Measurements from ENCODE around the gene PNMA6A.
"Not testable (repeated sequence)": the region's sequence is repeated elsewhere in the genome, so short reads cannot be mapped to it uniquely, and the experiment has no call there.

PNMA6A gene

GRCh38 chrX:153071909-153072583 lies at the start of gene PNMA6A:
PNMA6A (plus strand) TSS chrX:153072454; CDS start chrX:153073063, 609 bp downstream.
- DNase-seq (ENCODE audit: low read depth, low spot score): not testable (repeated sequence)

GRCh38 chrX:153026501-153026900 lies 45.8 kb upstream of the PNMA6A start:
- not testable (repeated sequence) for H3K36me3 ChIP-seq (ENCODE audit: insufficient read depth, insufficient read length, low read length); H3K27me3 ChIP-seq (ENCODE audit: insufficient read depth, insufficient read length); H3K9ac ChIP-seq (ENCODE audit: insufficient read length, low read depth); H3K4me1 ChIP-seq (ENCODE audit: insufficient read depth, insufficient read length); H3K4me3 ChIP-seq (ENCODE audit: insufficient read length, low read depth); DNase-seq (ENCODE audit: low read depth, low spot score); H3K9me3 ChIP-seq (ENCODE audit: insufficient read depth, low read length)

More at GRCh38 chrX:153071909-153072583, at the start of gene PNMA6A:
- not testable (repeated sequence) for H3K9ac ChIP-seq (ENCODE audit: insufficient read length, low read depth); H3K4me1 ChIP-seq (ENCODE audit: insufficient read depth, insufficient read length); H3K4me3 ChIP-seq (ENCODE audit: insufficient read length, low read depth); H3K36me3 ChIP-seq (ENCODE audit: insufficient read depth, insufficient read length, low read length); H3K9me3 ChIP-seq (ENCODE audit: insufficient read depth, low read length); H3K27me3 ChIP-seq (ENCODE audit: insufficient read depth, insufficient read length)

GRCh38 chrX:153028487-153028886 lies 43.8 kb upstream of the PNMA6A start:
- H3K4me3 ChIP-seq (ENCODE audit: insufficient read length, low read depth): not testable (repeated sequence)

GRCh38 chrX:153029162-153029561 lies 43.1 kb upstream of the PNMA6A start:
- no peak overlapping the region for H3K4me3 ChIP-seq (ENCODE audit: insufficient read length, low read depth)
- no peaks in the 10 kb centered on the region for H3K4me1 ChIP-seq (ENCODE audit: insufficient read depth, insufficient read length)
- no peak for DNase-seq (ENCODE audit: low read depth, low spot score)
- no peaks in the 10 kb centered on the region for H3K36me3 ChIP-seq (ENCODE audit: insufficient read depth, insufficient read length, low read length)
- no peak overlapping the region for H3K9ac ChIP-seq (ENCODE audit: insufficient read length, low read depth)
- no peaks in the 10 kb centered on the region for H3K9me3 ChIP-seq (ENCODE audit: insufficient read depth, low read length)
- H3K27me3 ChIP-seq (ENCODE audit: insufficient read depth, insufficient read length): no peaks in the 10 kb centered on the region
- TF ChIP-seq SUZ12 (IDR thresholded peaks at IDR 0.05; ENCODE audit: extremely low read depth, insufficient read depth, insufficient read length) (no peak), YY1 (IDR thresholded peaks at IDR 0.05; ENCODE audit: insufficient read depth, insufficient read length) (no peak), ZNF274 (IDR thresholded peaks at IDR 0.05; ENCODE audit: low read depth, low read length) (no peak)

More at GRCh38 chrX:153028487-153028886, 43.8 kb upstream of the PNMA6A start:
- not testable (repeated sequence) for DNase-seq (ENCODE audit: low read depth, low spot score); H3K36me3 ChIP-seq (ENCODE audit: insufficient read depth, insufficient read length, low read length); H3K4me1 ChIP-seq (ENCODE audit: insufficient read depth, insufficient read length); H3K9ac ChIP-seq (ENCODE audit: insufficient read length, low read depth); H3K9me3 ChIP-seq (ENCODE audit: insufficient read depth, low read length); H3K27me3 ChIP-seq (ENCODE audit: insufficient read depth, insufficient read length)

- H3K4me3 ChIP-seq (ENCODE audit: insufficient read length, low read depth): no peak overlapping the region
- H3K27me3 ChIP-seq (ENCODE audit: insufficient read depth, insufficient read length): no peaks in the 10 kb centered on the region
- TF ChIP-seq YY1 (IDR thresholded peaks at IDR 0.05; ENCODE audit: insufficient read depth, insufficient read length) (no peak), ZNF274 (IDR thresholded peaks at IDR 0.05; ENCODE audit: low read depth, low read length) (no peak), SUZ12 (IDR thresholded peaks at IDR 0.05; ENCODE audit: extremely low read depth, insufficient read depth, insufficient read length) (no peak)
- no peak overlapping the region for H3K9ac ChIP-seq (ENCODE audit: insufficient read length, low read depth)
- no peaks in the 10 kb centered on the region for H3K36me3 ChIP-seq (ENCODE audit: insufficient read depth, insufficient read length, low read length)
- no peak for DNase-seq (ENCODE audit: low read depth, low spot score)
- no peaks in the 10 kb centered on the region for H3K4me1 ChIP-seq (ENCODE audit: insufficient read depth, insufficient read length)
- no peaks in the 10 kb centered on the region for H3K9me3 ChIP-seq (ENCODE audit: insufficient read depth, low read length)
Observed at GRCh38 chrX:153029875-153030274, 42.4 kb upstream of the PNMA6A start.

GRCh38 chrX:153030801-153031200 lies 41.5 kb upstream of the PNMA6A start:
- no peak for DNase-seq (ENCODE audit: low read depth, low spot score)
- H3K36me3 ChIP-seq (ENCODE audit: insufficient read depth, insufficient read length, low read length): no peaks in the 10 kb centered on the region

GRCh38 chrX:153032397-153033118 lies 39.7 kb upstream of the PNMA6A start:
- no peak overlapping the region for H3K9ac ChIP-seq (ENCODE audit: insufficient read length, low read depth)
- TF ChIP-seq YY1 (IDR thresholded peaks at IDR 0.05; ENCODE audit: insufficient read depth, insufficient read length): no peak
- TF ChIP-seq ZNF274 (IDR thresholded peaks at IDR 0.05; ENCODE audit: low read depth, low read length): no peak
- TF ChIP-seq SUZ12 (IDR thresholded peaks at IDR 0.05; ENCODE audit: extremely low read depth, insufficient read depth, insufficient read length): no peak
- no peak overlapping the region for H3K4me3 ChIP-seq (ENCODE audit: insufficient read length, low read depth)

More at GRCh38 chrX:153030801-153031200, 41.5 kb upstream of the PNMA6A start:
- TF ChIP-seq ZNF274 (IDR thresholded peaks at IDR 0.05; ENCODE audit: low read depth, low read length) (no peak), YY1 (IDR thresholded peaks at IDR 0.05; ENCODE audit: insufficient read depth, insufficient read length) (no peak), SUZ12 (IDR thresholded peaks at IDR 0.05; ENCODE audit: extremely low read depth, insufficient read depth, insufficient read length) (no peak)
- H3K4me1 ChIP-seq (ENCODE audit: insufficient read depth, insufficient read length): no peaks in the 10 kb centered on the region
- H3K27me3 ChIP-seq (ENCODE audit: insufficient read depth, insufficient read length): no peaks in the 10 kb centered on the region
- H3K9ac ChIP-seq (ENCODE audit: insufficient read length, low read depth): no peak overlapping the region
- H3K4me3 ChIP-seq (ENCODE audit: insufficient read length, low read depth): no peak overlapping the region
- no peaks in the 10 kb centered on the region for H3K9me3 ChIP-seq (ENCODE audit: insufficient read depth, low read length)

More at GRCh38 chrX:153032397-153033118, 39.7 kb upstream of the PNMA6A start:
- Histone ChIP-seq H3K36me3 (ENCODE audit: insufficient read depth, insufficient read length, low read length) (no peaks in the 10 kb centered on the region), H3K27me3 (ENCODE audit: insufficient read depth, insufficient read length) (no peaks in the 10 kb centered on the region), H3K9me3 (ENCODE audit: insufficient read depth, low read length) (no peaks in the 10 kb centered on the region), H3K4me1 (ENCODE audit: insufficient read depth, insufficient read length) (no peaks in the 10 kb centered on the region)
- DNase-seq (ENCODE audit: low read depth, low spot score): no peak
